Activated CD4-positive, alpha-beta T cell treated with anti-CD3 and anti-CD28 coated beads, Interleukin-2, Interleukin-6, amounts not matched to agents 100 ng/mL and 50 ng/mL, durations not matched to agents 16 hours and 8 hours (primary cell): ENCODE data around the gene OR2T11.
"Not testable (repeated sequence)": the region's sequence is repeated elsewhere in the genome, so short reads cannot be mapped to it uniquely, and the experiment has no call there.

Experiments used
- DNase-seq: peaks from one replicate; pipeline ENCODE4 v3.0.0-alpha.2; 2020

OR2T11 gene, protein sequence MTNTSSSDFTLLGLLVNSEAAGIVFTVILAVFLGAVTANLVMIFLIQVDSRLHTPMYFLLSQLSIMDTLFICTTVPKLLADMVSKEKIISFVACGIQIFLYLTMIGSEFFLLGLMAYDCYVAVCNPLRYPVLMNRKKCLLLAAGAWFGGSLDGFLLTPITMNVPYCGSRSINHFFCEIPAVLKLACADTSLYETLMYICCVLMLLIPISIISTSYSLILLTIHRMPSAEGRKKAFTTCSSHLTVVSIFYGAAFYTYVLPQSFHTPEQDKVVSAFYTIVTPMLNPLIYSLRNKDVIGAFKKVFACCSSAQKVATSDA

DNA sequence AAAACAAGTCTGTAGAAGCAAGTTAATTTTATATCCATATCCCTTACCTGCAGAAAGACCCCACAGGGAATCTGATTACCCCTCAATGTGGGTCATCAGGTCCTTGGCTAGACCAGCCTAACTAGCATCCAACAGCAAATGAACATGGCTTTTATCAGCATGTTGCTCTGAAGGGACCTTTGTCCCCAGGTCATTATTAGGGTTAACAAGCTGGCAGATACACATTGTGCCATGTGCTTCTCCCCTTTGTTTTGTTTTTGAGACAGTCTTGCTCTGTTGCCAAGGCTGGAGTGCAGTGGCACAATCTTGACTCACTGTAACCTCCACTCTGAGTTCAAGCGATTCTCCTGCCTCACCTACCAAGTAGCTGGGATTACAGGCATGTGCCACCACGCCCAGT lies at the start of gene OR2T11:
Gene OR2T11 (minus strand): TSS at position 101 of the 400 bp plus-strand sequence. CDS start 7,963 bp downstream, outside the sequence.
- not testable (repeated sequence) for DNase-seq

DNA sequence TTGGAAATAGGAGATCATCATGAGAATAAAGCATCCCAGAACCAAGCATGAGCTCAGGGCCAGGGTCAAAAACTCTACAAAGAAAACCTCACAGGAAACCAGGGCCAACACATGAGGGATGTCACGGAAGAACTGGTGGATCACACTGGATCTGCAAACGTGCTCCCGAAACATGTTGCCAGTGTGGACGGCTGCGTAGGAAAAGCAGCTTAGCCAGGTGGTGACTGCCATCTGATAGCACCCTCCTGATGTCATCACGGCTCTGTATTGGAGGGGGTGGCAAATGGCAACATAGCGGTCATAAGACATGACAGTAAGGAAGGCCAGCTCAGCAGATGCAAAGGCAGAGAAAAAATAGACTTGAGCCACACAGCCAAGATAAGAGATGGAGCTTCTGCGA lies 46.8 kb upstream of the OR2T11 start:
- DNase-seq = no peak

DNA sequence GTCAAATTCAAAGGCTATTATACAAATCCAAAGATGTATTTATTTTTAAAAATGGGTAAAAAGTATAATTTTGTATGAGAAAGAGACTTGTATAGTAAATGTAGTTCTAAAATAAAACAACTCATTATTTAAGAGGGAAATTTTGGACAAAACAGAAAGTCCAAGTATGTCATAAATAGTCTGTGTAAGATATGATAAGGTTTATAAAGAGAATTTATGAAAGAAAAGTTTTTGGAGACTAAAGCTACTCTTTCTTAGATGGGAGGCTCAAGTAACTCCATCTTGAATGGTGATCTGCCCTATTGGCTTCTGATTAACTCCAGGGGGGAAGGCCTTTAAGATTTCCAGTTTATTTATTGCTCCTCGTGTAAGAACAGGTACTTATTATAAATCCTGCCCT lies 35.1 kb upstream of the OR2T11 start:
- DNase-seq = no peak

- not testable (repeated sequence) for DNase-seq
Measured at GRCh38 chr1:248663453-248664328, 28.8 kb upstream of the OR2T11 start.

DNA sequence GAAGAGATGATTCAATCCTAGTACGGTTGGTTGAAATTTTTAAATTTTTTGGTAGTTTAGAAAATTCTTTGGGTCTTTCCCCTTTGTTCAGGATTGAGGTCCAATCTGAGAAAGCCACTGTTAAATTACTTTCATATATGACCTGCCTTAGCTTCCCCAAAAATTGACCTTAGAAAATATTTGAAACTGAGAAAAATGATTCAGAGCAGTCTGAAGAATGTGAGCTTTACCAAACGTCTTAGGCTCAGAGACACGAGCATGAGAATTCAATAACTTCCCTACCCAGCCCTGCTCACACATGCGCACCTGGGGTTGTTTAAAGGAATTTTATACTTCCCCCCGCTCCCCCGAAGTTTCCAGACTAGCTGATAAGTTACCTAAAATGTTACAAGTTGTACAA lies 21.9 kb upstream of the OR2T11 start:
- DNase-seq = not testable (repeated sequence)

DNA sequence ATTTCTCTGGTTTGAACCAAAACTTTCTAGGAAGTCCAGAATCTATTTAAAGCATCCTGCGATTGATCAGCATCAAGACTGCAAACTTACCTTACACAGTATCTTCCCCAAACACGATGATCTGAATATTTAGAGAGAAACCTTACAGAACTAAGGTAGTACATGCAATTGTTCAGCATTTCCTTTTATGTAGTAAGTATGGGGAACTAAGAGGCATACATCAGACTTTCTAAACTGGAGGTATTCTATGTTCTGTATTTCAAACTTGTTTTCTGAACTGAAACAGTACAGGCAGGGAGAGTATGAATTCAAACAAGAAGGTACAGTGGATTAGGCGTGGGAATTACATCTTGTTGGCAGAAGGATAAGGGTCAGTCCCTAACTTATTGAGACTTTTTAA lies 20.5 kb upstream of the OR2T11 start, which contains the start of gene OR2T27:
Gene OR2T27 (minus strand): TSS at position 175 of the 400 bp plus-strand sequence. CDS start 4,644 bp downstream, outside the sequence.
- DNase-seq = not testable (repeated sequence)

DNA sequence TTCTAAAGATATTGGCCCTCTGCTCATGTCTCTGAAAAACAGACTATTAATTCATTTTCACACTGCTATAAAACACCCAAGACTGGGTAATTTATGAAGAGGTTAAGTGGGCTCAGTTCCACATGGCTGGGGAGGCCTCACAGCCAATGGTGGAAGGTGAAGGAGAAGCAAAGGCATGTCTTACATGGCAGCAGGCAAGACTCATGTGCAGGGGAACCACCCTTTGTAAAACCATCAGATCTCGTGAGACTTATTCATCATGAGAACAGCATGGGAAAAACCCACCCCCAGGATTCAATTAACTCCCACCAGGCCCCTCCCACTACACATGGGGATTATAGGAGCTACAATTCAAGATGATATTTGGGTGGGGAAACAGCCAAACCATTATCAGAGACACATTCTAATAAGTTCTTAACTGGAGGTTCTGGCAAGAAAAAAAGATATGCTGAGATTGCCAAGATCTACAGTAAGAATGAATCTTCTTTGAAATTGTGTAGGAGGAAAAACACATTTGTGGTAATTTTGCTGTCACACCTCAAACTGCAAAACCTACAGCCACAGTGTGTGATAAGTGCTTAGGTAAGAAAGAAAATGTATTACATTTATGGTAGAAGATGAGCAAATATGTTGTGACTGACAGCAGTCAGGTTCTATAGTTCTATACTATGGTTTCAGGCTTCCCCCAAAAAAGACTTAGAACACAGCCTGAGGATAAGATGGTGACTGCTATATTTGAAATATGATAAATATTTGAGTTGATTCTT lies 14.1 kb upstream of the OR2T11 start:
- DNase-seq = not testable (repeated sequence)

DNA sequence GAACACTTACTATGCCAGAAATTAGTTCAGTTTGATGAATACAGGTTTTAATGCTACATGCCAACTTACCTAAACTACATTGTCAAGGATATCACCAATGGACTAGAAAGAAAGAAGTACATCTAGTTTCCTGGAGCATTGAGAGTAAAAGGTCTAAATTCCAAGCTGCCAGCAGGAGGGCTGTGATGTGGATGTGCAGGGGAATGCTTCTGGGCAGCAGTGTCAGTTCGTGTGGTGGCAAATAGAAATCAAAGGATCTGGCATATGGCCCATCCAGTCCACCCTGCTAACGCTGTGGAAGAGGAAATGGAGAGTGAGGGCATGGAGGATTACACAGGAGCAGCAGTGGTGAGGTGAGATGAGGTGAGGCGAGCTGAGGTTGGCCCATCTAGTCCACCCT lies 10.3 kb upstream of the OR2T11 start, which contains the start of gene OR2T35:
Gene OR2T35 (minus strand): TSS at position 101 of the 400 bp plus-strand sequence. CDS start 6,020 bp downstream, outside the sequence.
- not testable (repeated sequence) for DNase-seq

DNA sequence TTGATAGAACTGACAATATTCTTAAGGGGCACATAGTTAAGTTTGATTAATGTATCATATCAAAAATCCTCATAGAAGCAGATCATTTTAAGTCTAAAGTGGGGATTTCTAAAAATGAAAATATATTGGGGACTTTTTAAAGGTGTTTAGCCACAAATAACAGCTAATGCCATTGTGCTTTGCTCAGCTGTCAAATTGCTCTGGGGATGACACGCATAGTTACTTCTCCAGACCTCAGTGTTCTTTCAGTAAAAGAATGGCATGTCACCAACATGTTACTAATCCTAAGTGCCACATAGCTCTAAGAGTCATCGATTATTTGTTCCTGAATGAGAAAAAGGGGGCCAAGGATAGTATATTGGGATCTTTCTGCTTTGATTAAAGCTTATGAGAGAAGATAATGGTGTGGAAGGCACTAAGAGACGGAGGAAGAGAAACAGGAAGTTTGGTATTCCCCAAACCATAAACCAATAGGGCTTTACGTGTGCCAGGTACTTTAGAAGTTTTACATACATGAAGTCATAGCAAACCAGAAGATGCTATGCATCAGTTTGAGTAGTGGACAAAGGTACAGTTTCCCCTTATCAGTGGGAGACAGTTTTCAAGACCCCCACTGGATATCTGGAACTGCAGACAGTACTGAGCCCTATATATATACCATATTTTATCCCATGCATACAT lies 8.2 kb upstream of the OR2T11 start:
- not testable (repeated sequence) for DNase-seq

GRCh38 chr1:248641583-248641982 lies 6.7 kb upstream of the OR2T11 start:
- not testable (repeated sequence) for DNase-seq

DNA sequence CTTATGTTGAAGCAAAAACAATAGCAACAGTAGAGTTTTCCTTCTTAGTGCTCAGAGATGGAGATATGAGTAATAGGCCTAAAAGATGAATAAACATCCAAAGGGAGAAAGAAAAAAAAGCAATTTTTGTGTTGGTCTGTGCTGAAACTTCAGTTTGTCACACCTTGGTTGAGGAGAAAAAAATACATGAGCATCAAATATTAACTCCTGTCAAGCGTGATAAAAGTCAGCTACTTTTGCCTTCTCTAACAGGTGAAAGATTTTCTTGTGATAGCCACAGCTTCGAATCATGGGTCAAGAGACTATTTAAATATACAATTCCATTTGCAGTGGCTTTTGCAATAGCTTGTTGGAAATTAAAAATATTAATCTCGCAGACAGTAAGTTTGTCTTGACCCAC lies 6.0 kb upstream of the OR2T11 start:
- DNase-seq = not testable (repeated sequence)

DNA sequence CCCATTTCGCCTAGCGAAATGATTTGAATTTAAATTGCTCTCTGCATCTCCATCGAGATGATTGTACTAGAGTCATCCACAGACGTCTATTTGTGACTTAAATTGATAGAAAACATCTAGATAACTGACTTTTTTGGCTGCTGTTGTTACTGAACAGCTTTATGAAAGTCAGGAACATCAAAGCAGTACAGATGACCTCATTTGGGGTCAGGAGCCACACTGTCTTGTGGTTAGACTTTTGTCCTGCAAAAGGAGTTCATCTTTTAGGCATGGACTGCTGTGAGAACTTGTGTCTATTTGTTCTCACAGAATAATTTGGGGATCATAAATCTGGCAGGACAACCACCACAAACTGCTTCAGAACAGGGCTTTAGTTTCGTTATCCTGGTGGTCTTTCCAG lies 4.8 kb upstream of the OR2T11 start:
- DNase-seq = not testable (repeated sequence)

- not testable (repeated sequence) for DNase-seq
Measured at GRCh38 chr1:248636612-248637011, 1.7 kb upstream of the OR2T11 start.

- DNase-seq = no peak
Measured at GRCh38 chr1:248631354-248632008, 3.4 kb downstream of the OR2T11 start.

DNA sequence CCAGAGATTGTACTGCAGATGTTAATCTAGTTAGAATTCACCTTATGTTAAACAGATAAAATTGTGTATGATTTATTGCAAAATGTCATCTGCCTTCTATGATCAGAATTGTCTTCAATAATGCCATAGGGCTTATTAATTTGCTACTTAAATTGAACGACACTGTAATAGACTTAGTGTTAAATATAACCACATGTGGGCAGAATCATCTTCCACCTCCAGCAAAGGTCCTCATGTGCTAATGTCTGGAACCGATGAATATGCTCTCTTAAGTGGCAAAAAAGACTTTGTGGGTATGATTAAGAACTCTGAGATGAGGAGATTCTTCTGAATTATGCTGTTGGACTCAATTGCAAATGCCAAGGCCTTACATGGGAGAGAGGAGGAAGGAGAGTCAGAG lies 4.3 kb downstream of the OR2T11 start:
- no peak for DNase-seq

DNA sequence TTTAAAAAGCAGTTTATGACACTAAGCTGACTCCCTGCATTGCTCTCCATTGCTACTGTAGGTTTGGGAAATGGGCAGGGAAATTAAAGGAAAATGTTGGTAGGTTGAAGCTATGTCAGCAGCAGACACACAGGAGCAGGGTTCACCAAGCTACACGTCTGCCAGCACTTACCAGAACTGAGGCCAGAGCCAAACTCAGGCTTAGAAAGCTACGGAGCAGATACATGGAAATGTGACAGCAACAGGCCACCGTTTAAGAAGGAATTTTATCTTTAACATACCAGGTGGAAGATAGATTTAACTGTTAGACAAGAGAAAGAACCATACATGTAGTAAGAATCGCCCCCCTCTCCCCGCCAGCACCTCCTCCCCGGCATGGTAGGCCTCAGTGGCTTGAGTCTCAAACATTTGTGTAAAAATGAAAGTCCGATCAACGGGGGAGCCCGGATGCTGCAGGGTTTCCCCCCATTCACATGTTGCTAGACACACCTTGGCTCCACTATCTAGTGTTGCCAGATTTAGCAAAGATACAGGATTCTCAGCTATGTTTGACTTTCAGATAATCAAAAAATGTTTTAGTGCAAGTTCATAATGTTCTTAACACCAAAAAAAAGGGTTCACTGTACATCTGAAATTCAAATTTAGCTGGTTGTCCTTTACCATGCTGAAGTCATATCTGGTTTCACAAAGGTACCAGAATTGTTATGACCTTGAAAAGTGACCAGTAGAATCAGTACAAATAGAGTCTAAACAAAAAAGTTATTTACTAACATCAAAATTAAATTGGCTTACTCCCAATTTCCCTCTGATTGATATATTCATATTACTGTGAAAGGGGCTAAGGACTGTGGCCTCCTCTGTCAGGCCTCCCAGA lies 6.7 kb downstream of the OR2T11 start:
- DNase-seq = no peak

- no peak for DNase-seq
Measured at GRCh38 chr1:248625971-248626370, 8.9 kb downstream of the OR2T11 start.

DNA sequence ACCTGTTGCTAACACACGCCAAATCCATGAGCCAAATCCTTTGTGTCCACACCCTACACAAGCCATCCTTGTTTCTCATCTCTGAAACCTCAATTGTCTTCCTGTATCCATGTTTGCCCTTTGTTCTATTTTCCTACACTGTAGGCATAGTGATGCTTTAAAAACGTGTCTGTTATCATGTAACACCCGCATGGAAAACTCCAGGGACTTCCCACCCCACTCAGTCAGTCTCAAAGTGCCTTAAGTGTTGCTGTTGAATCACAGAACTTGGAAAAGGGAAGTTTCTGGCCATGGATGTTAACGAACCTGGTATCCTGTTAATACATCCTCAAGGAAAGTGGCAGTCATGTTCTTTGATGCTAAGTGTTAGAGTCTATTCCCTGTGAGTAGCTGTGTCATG lies 9.7 kb downstream of the OR2T11 start:
- no peak for DNase-seq

DNA sequence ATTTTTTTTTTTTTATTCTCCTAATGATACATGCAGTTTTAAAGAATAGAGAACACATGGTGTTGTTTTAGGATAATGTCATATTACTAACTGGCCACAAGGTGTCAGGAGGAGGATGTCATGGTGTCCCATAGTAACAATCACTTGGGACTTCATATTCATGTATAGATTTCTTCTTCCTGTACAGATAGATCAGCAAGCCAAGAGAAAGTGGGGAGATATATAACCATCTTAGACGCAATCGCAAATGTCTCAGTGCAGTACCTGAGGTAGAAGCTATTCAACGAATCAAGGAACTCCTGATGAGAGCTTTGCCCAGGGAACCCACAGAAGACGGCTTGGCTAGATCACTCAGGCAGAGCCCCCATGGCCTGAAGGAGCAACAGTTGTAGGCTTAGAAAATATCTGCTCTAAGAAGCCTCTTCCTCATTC lies 12.3 kb downstream of the OR2T11 start:
- peak; percentile 37 for DNase-seq

GRCh38 chr1:248621770-248622169 lies 13.1 kb downstream of the OR2T11 start:
- DNase-seq = no peak

GRCh38 chr1:248618878-248619277 lies 16.0 kb downstream of the OR2T11 start:
- DNase-seq = peak; percentile 41
